AG10803 (cell line): ENCODE measurements around the gene TACR2.
A peak's percentile ranks its signal among the peaks of the same experiment; 100 is the strongest.

Experiments used
- DNase-seq: peaks from one replicate; pipeline ENCODE4 v3.0.0; 2010; ENCODE audit warnings: low read depth
- H3K4me3 ChIP-seq: 2 replicates; pipeline ENCODE4 v1.5.1; 2011; ENCODE audit warnings: mild to moderate bottlenecking, low read length, control low read depth
- TF ChIP-seq, protein P1 (sequence below): conservative IDR thresholded peaks from 2 replicates; pipeline ENCODE4 v1.5.1; 2011; ENCODE audit warnings: mild to moderate bottlenecking, low read length, control low read depth, inconsistent platforms

Gene TACR2

DNA sequence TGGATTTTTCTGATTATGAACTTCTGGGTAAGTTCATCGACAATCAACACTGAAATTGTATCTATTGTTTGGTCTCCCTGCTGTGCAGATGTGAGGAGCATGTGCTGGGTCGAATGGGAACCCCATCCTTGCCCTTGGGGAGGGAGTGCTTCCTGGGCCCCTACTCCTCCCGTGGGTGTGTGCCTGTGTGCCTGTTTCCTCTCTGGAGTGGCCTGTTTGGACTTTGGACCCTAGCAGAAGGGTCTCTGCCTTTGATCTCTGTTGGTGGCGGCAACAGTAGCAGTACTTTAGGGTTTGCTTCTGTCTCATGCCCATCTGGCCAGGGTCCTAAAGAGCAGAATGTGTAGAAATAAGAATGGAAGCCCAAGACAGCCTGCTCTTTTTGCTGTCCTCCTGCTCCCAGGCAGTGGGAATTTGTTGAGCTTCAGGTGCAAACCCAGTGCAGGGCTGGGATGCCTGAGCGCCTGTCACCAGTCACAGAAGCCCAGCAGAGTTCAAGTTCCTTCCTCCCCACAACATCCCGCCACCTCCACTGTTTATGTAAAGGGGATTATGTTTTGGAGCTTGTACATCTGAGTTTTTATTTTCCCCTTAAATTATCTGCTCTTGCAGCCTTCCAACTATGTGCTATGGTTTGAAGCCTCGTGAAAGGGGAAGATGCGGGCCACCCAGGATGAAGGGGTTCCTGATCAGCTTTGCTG lies 1.5 kb upstream of the TACR2 start:
- no peak overlapping the region for H3K4me3 ChIP-seq
- DNase-seq: no peak
- TF ChIP-seq, protein P1, sequence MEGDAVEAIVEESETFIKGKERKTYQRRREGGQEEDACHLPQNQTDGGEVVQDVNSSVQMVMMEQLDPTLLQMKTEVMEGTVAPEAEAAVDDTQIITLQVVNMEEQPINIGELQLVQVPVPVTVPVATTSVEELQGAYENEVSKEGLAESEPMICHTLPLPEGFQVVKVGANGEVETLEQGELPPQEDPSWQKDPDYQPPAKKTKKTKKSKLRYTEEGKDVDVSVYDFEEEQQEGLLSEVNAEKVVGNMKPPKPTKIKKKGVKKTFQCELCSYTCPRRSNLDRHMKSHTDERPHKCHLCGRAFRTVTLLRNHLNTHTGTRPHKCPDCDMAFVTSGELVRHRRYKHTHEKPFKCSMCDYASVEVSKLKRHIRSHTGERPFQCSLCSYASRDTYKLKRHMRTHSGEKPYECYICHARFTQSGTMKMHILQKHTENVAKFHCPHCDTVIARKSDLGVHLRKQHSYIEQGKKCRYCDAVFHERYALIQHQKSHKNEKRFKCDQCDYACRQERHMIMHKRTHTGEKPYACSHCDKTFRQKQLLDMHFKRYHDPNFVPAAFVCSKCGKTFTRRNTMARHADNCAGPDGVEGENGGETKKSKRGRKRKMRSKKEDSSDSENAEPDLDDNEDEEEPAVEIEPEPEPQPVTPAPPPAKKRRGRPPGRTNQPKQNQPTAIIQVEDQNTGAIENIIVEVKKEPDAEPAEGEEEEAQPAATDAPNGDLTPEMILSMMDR: no peak

DNA sequence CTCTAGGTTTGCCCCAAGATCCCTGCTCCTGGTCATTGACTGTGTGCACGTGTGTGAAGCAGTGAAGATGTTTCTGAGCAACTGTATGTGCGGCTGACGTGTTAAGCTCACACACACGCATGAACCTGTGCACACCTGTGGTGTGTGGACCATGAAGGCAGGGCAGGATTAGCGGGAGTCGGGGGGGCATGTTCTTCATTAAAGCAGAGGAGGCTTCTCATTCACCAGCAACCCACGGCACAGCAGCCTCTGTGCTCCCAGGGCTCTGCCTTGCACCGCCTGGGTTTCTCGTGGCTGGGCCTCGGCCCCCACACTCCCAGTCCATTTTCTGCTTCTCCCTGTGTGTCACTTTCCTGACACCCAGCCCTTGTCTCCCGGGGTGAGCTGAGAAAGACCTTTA lies 824 bp upstream of the TACR2 start:
- TF ChIP-seq, protein P1: no peak
- no peak overlapping the region for H3K4me3 ChIP-seq
- no peak for DNase-seq

DNA sequence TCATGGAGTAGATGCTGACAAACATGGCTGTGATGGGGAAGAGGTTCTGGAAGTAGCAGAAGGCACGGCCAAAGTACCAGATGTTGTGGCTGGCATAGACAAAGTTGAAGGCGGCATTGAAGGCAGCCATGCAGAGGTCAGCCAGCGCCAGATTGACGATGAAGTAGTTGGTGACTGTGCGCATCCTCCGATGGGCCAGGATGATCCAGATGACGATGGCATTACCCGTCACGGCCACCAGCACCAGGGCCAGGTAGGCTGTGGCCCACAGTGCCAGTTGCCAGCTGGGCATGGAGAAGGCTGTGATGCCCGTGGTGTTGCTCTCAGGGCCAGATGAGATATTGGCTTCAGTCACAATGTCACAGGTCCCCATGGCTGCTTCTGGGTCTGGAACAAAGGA lies 767 bp downstream of the TACR2 start:
- TF ChIP-seq, protein P1: no peak
- no peak overlapping the region for H3K4me3 ChIP-seq
- DNase-seq: no peak

DNA sequence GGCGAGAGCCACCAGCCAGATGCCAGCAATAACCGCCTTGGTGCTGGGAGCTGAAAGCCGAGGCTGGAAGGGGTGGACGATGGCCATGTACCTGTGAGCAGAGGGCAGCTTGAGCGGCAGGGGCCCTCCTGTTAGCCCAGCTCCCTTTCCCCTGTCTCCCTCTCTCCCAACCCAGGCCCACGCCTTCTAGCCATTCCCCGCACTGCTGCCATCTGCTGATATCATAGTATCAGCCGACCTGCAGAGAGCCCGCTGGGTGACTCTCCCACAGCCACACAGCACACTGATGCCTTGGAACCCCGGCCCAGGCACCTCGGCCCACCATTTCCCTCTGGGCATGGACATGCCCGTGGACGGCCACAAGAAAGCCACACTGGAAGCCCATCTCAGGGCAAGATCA lies 1.7 kb downstream of the TACR2 start:
- TF ChIP-seq, protein P1: no peak
- no peak for DNase-seq
- no peak overlapping the region for H3K4me3 ChIP-seq

DNA sequence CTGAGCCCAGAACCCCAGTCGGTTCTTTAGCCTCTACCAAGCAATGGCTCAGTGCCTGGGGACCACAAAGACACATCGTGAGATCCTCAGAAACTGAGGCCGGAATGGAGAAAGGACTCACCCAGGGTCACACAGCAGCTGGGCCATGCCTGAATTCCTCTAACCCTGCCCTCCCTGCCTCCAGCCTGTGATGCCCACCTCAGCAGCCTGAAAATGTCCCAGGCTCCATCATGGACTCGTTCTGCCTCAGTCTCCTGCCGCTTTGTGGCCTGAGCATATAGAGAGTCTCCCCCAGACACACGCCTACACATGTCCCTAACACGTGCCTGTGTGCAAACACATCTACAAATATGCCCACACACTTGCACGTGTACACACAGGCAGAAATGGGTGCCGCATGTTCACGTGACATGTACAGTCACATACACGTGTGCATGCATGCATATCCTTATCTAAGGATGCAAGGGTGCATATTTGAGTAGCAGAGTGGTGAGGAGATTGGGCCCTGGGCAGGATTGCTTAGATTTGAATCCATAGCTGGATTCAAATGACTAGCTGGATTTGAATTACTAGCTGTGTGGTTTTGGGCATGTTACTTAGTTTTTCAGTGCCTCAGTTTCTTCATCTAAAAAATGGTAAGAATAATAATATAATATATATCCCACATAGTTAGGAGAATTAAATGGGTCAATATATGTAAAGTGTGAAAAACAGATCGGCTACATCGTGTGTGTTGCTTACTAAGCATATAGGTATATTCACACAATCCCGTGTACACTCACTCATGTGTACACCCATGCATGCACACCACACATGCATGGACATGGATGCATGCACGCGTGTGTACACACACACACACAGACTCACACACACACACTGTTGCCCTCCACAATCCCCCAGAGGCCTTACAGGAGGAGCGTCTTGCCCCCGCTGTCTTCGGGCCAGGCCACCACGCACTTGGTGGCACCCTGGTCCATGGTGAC lies 2.4 kb downstream of the TACR2 start:
- no peak for DNase-seq
- TF ChIP-seq, protein P1: no peak
- H3K4me3 ChIP-seq: no peak overlapping the region

DNA sequence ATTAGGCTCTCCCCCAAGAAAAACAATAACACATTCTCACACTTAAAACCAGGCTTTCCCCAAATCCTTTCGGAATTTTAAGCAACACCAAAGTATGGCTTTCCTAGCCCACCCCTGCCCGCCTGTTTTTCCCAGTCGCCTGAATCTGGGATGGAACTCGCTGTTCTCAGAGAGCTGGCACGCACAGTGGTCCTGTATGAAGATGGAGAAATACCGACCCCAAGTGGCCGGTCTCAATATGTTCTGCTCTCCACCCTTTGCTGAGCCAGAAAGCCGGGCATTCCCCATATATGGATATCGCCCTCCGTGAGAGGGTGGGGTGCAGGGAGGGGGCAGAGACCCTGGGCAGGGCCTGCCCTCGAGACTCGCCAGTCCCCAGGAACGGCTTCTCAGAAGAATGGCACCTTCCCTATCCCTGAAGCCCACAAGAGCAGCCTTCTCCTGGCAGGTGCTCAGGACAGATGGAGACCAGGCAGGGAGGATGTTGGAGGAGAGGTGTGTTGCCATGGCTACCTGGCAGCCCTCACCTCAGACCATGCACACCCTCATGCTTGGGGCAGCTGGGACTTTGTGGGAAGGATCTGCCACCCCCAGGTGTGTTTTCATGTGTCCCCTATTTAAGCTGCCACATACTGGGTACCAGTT lies 3.4 kb downstream of the TACR2 start:
- H3K4me3 ChIP-seq: no peak overlapping the region
- DNase-seq: peak; percentile 60
- TF ChIP-seq, protein P1: peak; percentile 72
